ENCODE data around the gene CT55.
"Not testable (repeated sequence)": the region's sequence is repeated elsewhere in the genome, so short reads cannot be mapped to it uniquely, and the experiment has no call there.

Gene CT55

GRCh38 chrX:135213200-135213844 is 42.1 kb upstream of the CT55 start (continued):
- TF ChIP-seq ZNF214 (tag by site-specific recombination; IDR thresholded peaks at IDR 0.05; ENCODE audit: borderline replicate concordance) (no peak), ZBTB26 (tag by site-specific recombination; optimal IDR thresholded peaks at IDR 0.05) (no peak), ZNF362 (tag by site-specific recombination; IDR thresholded peaks at IDR 0.05) (no peak)

GRCh38 chrX:135206427-135206826 is 35.2 kb upstream of the CT55 start:
- CTCF ChIA-PET: interaction anchor here (0.6 to 0.7 kb wide), 2 partner anchors 403 to 664 kb away, joined by 3 read pairs; no protein-coding TSS in a partner anchor
- H3K9me3 ChIP-seq (ENCODE audit: control insufficient read depth, insufficient read depth, low read depth, low read length); POLR2A ChIA-PET; H3K4me1 ChIP-seq (ENCODE audit: control insufficient read depth, insufficient read depth, low read length); H3K27ac ChIP-seq (ENCODE audit: extremely low read depth, low read depth, low read length); H3K4me3 ChIP-seq (ENCODE audit: low read depth, low read length); H3K36me3 ChIP-seq (ENCODE audit: control insufficient read depth in 2 of 2, insufficient read depth in 1 of 2, low read length in 2 of 2): not testable (repeated sequence)
- TF ChIP-seq ZBTB8A (tag by site-specific recombination; IDR thresholded peaks at IDR 0.05): peak; percentile 53; the same call in 1 of the 2 replicates
- TF ChIP-seq ZNF2 (tag by site-specific recombination; IDR thresholded peaks at IDR 0.05): 0 out of 2 replicates have a peak, but pooled peaks have one; percentile 40
- peak; percentile 62 for TF ChIP-seq ZNF654 (tag by site-specific recombination; IDR thresholded peaks at IDR 0.05; ENCODE audit: low read depth)

- H3K4me3 ChIP-seq (ENCODE audit: low read depth, low read length): no peak overlapping the region
- H3K4me1 ChIP-seq (ENCODE audit: control insufficient read depth, insufficient read depth, low read length): no peaks in the 10 kb centered on the region
- CTCF ChIA-PET: no interaction called here
- H3K36me3 ChIP-seq (ENCODE audit: control insufficient read depth in 2 of 2, insufficient read depth in 1 of 2, low read length in 2 of 2): no peaks in the 10 kb centered on the region
- no peaks in the 10 kb centered on the region for H3K9me3 ChIP-seq (ENCODE audit: control insufficient read depth, insufficient read depth, low read depth, low read length)
- POLR2A ChIA-PET: no interaction called here
- no peak overlapping the region for H3K27ac ChIP-seq (ENCODE audit: extremely low read depth, low read depth, low read length)
- TF ChIP-seq GFI1B (tag by site-specific recombination; IDR thresholded peaks at IDR 0.05): no peak
- TF ChIP-seq ZNF621 (tag by site-specific recombination; IDR thresholded peaks at IDR 0.05): no peak
- TF ChIP-seq MEIS1 (CRISPR knock-in tag; IDR thresholded peaks at IDR 0.05; ENCODE audit: borderline replicate concordance): no peak
- TF ChIP-seq ZNF18 (tag by site-specific recombination; IDR thresholded peaks at IDR 0.05): no peak
- no peak for TF ChIP-seq ZFP41 (tag by site-specific recombination; IDR thresholded peaks at IDR 0.05; ENCODE audit: borderline replicate concordance)
- no peak for TF ChIP-seq ZNF473 (tag by site-specific recombination; IDR thresholded peaks at IDR 0.05)
- TF ChIP-seq HIC1 (tag by site-specific recombination; IDR thresholded peaks at IDR 0.05): no peak
- no peak for TF ChIP-seq ZNF704 (tag by site-specific recombination; IDR thresholded peaks at IDR 0.05)
- no peak for TF ChIP-seq ZNF529 (tag by site-specific recombination; IDR thresholded peaks at IDR 0.05; ENCODE audit: insufficient replicate concordance)
- no peak for TF ChIP-seq ZBTB49 (tag by site-specific recombination; IDR thresholded peaks at IDR 0.05; ENCODE audit: low read depth)
- TF ChIP-seq BCL11B (tag by site-specific recombination; IDR thresholded peaks at IDR 0.05; ENCODE audit: low read depth): no peak
- TF ChIP-seq ZNF558 (tag by site-specific recombination; IDR thresholded peaks at IDR 0.05): no peak
- TF ChIP-seq ZNF148 (tag by site-specific recombination; IDR thresholded peaks at IDR 0.05; ENCODE audit: borderline replicate concordance): no peak
- no peak for TF ChIP-seq GLI2 (tag by site-specific recombination; IDR thresholded peaks at IDR 0.05; ENCODE audit: borderline replicate concordance, low read depth)
These were observed 29.1 kb upstream of the CT55 start for GRCh38 chrX:135200297-135200696.

Data from HEK293 (cell line).